Thyroid gland (tissue), 4 donors: ENCODE data around the gene RFLNA. TPM values are rescaled to one million over a fixed set of nuclear protein-coding genes. Genes with fewer than 3 reads are reported as not detected.

Experiments
- DNase-seq, 2 donors: peaks; one replicate each; pipeline ENCODE4 v3.0.0-alpha.2; 2019
- H3K27ac ChIP-seq, 3 donors: fragments of 200-600 bp; sonication (generic); 1 replicate in 2 of 3; 2 replicates in 1 of 3; pipeline ENCODE4 v1.5.1; 2016 to 2019; ENCODE audit warnings: mild to moderate bottlenecking in 1 of 3, moderate library complexity in 1 of 3
- H3K27me3 ChIP-seq: fragments of 200-600 bp; sonication (generic); one replicate; pipeline ENCODE4 v1.5.1; 2019
- H3K36me3 ChIP-seq, 2 donors: fragments of 200-600 bp; sonication (generic); one replicate each; pipeline ENCODE4 v1.5.1; 2016 to 2019
- H3K4me1 ChIP-seq, 2 donors: fragments of 200-600 bp; sonication (generic); one replicate each; pipeline ENCODE4 v1.5.1; 2017 to 2019
- H3K4me3 ChIP-seq, 3 donors: fragments of 200-600 bp; sonication (generic); replicated peaks in 1 of 3; 1 replicate in 2 of 3; 2 replicates in 1 of 3; pipeline ENCODE4 v1.5.1; 2016; ENCODE audit warnings: mild to moderate bottlenecking in 1 of 3
- H3K9me3 ChIP-seq: fragments of 200-600 bp; sonication (generic); one replicate; pipeline ENCODE4 v1.5.1; 2017
- POLR2A ChIP-seq, 2 donors: fragments of 450-650 bp; IDR thresholded peaks; one replicate each; pipeline ENCODE4 v1.6.1; 2017; ENCODE audit warnings: antibody characterized with exemption in 2 of 2, mild to moderate bottlenecking in 2 of 2, moderate library complexity in 1 of 2
- WGBS, 2 donors: methylation state at CpG; one replicate each; pipeline ENCODE4 v1.1.5; 2017; 5-methylcytosine and 5-hydroxymethylcytosine counted together
- intact Hi-C: fragments of 100-400 bp; cut with DNase I; formaldehyde crosslinking; loops from one replicate; pipeline ENCODE4 v1.15.1; 2023
- total RNA-seq, 4 donors: library from RNA; depleted of rRNA; stranded (reverse); fragments of >200 nt; gene quantifications; one replicate each; pipeline ENCODE4 v1.2.3, GENCODE V29; 2016
- TF ChIP-seq, protein P1 (sequence below), 6 experiments: fragments of 200-600 bp in 3 of 6; fragments of 450-650 bp in 3 of 6; sonication (generic) in 3 of 6; IDR thresholded peaks; one replicate each; pipeline ENCODE4 v1.5.1; 2016 to 2019; ENCODE audit warnings: antibody characterized with exemption in 6 of 6, mild to moderate bottlenecking in 2 of 6, inconsistent platforms in 1 of 6, moderate library complexity in 1 of 6

RFLNA gene
- total RNA-seq, 4 donors from 2014 or later = 0.40 to 4.5 TPM; not detected in 2

DNA sequence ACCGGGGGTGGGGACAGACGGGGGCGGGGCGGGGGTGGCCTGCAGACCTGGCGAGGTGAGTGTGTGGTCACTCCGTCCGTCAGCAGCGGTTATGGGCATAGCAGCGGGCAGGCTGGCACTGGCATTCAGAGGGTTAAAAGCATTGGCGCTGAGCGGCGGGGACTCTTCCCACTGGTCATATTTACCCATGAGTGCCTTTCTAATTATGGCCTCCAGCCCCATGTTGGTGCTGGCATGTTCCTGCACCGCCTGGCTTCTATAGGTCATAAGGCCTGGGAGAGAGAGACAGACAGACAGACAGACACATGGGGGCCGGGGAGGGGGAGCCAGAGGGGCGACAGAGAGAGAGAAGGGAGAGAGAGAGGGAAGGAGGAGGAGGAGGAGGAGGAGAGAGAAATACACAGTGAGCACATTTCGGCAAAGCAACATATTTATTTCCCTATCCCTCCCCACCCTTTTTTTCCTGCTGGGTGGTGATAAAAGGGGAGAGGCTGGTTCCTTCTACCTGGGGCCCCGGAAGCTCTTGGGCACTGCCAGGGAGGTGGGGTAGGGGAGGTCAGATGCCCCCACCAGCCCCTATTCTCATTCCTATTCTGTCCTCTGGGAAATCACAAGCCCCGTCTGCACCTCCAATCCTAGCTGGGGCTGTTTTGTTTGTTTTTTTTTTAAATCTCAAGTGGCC is 32.6 kb downstream of the RFLNA start:
- Histone ChIP-seq H3K27me3 (no peaks in the 10 kb centered on the region), H3K27ac (no peak overlapping the region), H3K36me3 (peaks cover 53 to 61% of the 10 kb centered on the region in 2 donors), H3K9me3 (no peaks in the 10 kb centered on the region), H3K4me1 (no peaks in the 10 kb centered on the region), H3K4me3 (no peak overlapping the region)
- WGBS, 2 donors = 60 to 77% methylated on average over 12 to 18 of the region's 18 CpGs
- intact Hi-C loops = no loop called here
- DNase-seq = no peak
- no peak for TF ChIP-seq POLR2A (IDR thresholded peaks at IDR 0.05)
- TF ChIP-seq, protein P1, sequence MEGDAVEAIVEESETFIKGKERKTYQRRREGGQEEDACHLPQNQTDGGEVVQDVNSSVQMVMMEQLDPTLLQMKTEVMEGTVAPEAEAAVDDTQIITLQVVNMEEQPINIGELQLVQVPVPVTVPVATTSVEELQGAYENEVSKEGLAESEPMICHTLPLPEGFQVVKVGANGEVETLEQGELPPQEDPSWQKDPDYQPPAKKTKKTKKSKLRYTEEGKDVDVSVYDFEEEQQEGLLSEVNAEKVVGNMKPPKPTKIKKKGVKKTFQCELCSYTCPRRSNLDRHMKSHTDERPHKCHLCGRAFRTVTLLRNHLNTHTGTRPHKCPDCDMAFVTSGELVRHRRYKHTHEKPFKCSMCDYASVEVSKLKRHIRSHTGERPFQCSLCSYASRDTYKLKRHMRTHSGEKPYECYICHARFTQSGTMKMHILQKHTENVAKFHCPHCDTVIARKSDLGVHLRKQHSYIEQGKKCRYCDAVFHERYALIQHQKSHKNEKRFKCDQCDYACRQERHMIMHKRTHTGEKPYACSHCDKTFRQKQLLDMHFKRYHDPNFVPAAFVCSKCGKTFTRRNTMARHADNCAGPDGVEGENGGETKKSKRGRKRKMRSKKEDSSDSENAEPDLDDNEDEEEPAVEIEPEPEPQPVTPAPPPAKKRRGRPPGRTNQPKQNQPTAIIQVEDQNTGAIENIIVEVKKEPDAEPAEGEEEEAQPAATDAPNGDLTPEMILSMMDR (IDR thresholded peaks at IDR 0.05) = no peak

DNA sequence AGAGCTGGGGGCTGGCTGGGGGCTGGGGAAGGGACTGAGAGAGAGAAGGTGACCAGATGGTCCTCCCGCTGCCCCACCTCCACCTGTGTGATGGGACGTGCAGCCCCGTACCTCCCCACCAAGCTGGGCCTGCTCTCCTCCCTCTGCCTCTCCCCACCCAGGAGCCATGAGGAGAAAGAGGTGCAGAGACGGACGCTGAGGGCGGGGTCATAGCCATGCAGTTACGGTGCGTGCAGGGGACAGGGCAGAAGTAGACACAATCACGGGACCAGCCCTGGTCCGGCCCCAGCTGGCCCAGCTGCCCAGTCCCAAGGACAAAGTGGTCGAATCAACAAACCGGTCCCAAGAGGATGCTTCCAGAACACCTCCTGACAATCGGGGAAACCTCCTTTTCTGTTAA is 33.2 kb downstream of the RFLNA start:
- TF ChIP-seq POLR2A (IDR thresholded peaks at IDR 0.05) = no peak
- TF ChIP-seq, protein P1 (IDR thresholded peaks at IDR 0.05) = no peak
- no peak for DNase-seq
- Histone ChIP-seq H3K36me3 (peaks cover 59 to 67% of the 10 kb centered on the region in 2 donors), H3K4me3 (no peak overlapping the region), H3K9me3 (no peaks in the 10 kb centered on the region), H3K27ac (no peak overlapping the region), H3K4me1 (no peaks in the 10 kb centered on the region), H3K27me3 (no peaks in the 10 kb centered on the region)
- intact Hi-C loops = no loop called here
- 81 to 84% methylated on average over 13 of the region's 13 CpGs for WGBS, 2 donors

DNA sequence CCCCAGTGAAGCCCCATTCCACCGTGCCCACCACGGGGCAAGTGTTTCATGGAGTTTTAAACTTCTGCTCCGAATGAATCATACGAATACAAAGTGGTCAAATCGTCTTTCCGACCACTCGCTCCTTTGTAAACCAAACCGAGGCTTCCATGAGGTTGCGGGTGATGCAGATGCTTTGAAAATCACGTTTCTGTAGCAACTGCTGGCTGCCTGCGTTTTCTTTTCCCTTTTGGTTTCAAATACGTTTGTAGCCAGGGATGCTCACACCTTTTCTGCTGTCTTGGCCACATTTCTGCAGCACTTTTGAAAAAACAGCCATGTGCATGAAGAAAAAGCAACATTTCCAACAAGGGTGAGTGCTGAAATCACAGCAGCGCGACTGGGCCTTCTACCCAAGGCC is 33.7 kb downstream of the RFLNA start:
- intact Hi-C loops = no loop called here
- Histone ChIP-seq H3K36me3 (peaks cover 58 to 67% of the 10 kb centered on the region in 2 donors), H3K27me3 (no peaks in the 10 kb centered on the region), H3K27ac (no peak overlapping the region), H3K4me3 (no peak overlapping the region), H3K4me1 (no peaks in the 10 kb centered on the region), H3K9me3 (no peaks in the 10 kb centered on the region)
- TF ChIP-seq, protein P1 (IDR thresholded peaks at IDR 0.05) = no peak
- TF ChIP-seq POLR2A (IDR thresholded peaks at IDR 0.05) = no peak
- no peak for DNase-seq
- 77 to 80% methylated on average over 14 of the region's 14 CpGs for WGBS, 2 donors

DNA sequence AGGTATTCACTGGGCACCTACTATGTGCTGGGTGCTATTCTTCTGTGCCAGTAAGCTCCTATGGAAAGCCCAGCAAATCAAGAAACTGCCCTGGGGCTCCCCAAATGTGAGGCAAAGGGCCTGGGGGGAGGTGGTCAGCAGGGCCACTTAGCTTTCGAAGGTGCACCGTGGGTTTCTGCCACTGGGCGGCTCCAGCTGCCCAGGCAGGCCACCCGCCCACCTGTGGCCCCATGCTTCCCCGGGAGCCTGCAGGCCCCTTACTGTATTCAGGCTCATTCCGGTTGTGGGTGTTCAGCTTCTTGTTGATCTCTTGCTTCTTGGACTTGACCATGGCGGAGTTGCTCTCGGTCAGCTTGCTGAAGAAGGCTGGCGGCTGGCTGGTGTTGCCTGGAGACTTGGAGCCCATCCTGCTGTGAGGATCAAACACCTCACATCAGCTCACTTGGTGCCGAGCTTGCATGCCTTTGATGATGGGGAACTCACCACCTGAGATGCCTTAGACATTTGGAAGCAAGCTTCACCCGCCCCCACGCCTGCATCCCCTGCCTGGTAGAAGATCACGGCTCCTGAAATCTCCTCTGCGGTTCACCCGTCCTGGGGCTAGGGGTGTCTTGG is 37.3 kb downstream of the RFLNA start:
- Histone ChIP-seq H3K27me3 (no peaks in the 10 kb centered on the region), H3K4me1 (no peaks in the 10 kb centered on the region), H3K27ac (no peak overlapping the region), H3K4me3 (no peak overlapping the region), H3K9me3 (no peaks in the 10 kb centered on the region), H3K36me3 (peaks cover 59 to 74% of the 10 kb centered on the region in 2 donors)
- no peak for DNase-seq
- WGBS, 2 donors = 92 to 95% methylated on average over 10 to 13 of the region's 15 CpGs
- intact Hi-C loops = no loop called here
- TF ChIP-seq POLR2A (IDR thresholded peaks at IDR 0.05) = no peak
- TF ChIP-seq, protein P1 (IDR thresholded peaks at IDR 0.05) = peak in 1 of 6 experiments; percentile 9

DNA sequence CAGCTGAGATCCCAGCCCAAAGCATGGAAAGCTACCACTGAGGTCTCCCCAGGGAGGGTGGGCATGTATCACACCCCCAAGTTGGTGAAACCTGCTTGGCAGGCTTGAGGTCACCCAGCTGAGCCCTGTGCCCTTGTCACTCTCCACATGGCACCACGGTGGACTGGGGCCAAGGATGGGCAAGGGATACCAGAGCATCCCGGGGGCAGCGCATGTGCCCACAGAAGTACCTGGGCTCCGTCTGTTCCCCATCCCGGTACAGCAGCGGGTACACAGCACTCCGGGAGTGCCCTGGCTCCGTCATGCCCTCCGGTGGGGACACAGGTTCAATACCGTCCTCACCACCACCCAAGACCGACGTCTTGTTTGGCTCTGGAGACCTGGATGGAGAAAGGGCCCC is 38.0 kb downstream of the RFLNA start:
- Histone ChIP-seq H3K27me3 (no peaks in the 10 kb centered on the region), H3K27ac (no peak overlapping the region), H3K9me3 (no peaks in the 10 kb centered on the region), H3K36me3 (peaks cover 58 to 74% of the 10 kb centered on the region in 2 donors), H3K4me1 (no peaks in the 10 kb centered on the region), H3K4me3 (no peak overlapping the region)
- WGBS, 2 donors = 90 to 95% methylated on average over 7 to 12 of the region's 12 CpGs
- no peak for DNase-seq
- TF ChIP-seq, protein P1 (IDR thresholded peaks at IDR 0.05) = no peak
- no peak for TF ChIP-seq POLR2A (IDR thresholded peaks at IDR 0.05)
- intact Hi-C loops = no loop called here
